Measurements from ENCODE around the gene RCAN2.

The RCAN2 gene

DNA sequence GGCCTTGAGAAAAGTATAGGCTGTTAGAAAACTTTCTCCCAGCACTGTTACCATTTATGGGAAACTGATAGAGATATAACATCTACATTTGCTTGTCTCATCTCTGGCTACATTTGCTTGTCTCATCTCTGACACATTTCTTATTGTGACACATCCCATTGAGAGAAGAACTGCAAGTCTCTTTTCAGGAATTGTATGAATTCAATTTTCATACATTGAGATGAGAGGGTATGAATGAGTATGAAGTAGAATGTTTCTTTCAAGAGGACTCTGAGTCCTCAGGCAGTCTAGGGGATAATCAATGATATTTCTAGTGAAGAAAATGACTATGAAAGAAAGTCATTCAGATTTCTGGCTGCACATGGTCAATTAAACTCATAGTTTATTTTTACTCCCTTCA lies 282.9 kb downstream of the RCAN2 start:
- TF ChIP-seq JUND (IDR thresholded peaks at IDR 0.05; ENCODE audit: low read depth) = no peak
- in situ Hi-C loops (cut with HindIII; ENCODE audit: low pct_unique_long_range_greater_than_20kb, low sequenced_read_pairs) = no loop called here
- no peak for DNase-seq (ENCODE audit: low read depth in 1 of 2, low spot score in 1 of 2)

GRCh38 chr6:46207174-46207573 lies 284.1 kb downstream of the RCAN2 start:
- peak; percentile 26 to 59 for DNase-seq (ENCODE audit: low read depth in 1 of 2, low spot score in 1 of 2)
- no peak for TF ChIP-seq JUND (IDR thresholded peaks at IDR 0.05; ENCODE audit: low read depth)
- in situ Hi-C loops (cut with HindIII; ENCODE audit: low pct_unique_long_range_greater_than_20kb, low sequenced_read_pairs) = no loop called here

GRCh38 chr6:46204880-46205650 lies 286.2 kb downstream of the RCAN2 start:
- TF ChIP-seq JUND (IDR thresholded peaks at IDR 0.05; ENCODE audit: low read depth) = no peak
- DNase-seq (ENCODE audit: low read depth in 1 of 2, low spot score in 1 of 2) = no peak
- in situ Hi-C loops (cut with HindIII; ENCODE audit: low pct_unique_long_range_greater_than_20kb, low sequenced_read_pairs) = no loop called here

- in situ Hi-C loops (cut with HindIII; ENCODE audit: low pct_unique_long_range_greater_than_20kb, low sequenced_read_pairs) = no loop called here
- no peak for DNase-seq (ENCODE audit: low read depth in 1 of 2, low spot score in 1 of 2)
- TF ChIP-seq JUND (IDR thresholded peaks at IDR 0.05; ENCODE audit: low read depth) = no peak
Measured at GRCh38 chr6:46203391-46204177, 287.7 kb downstream of the RCAN2 start.

DNA sequence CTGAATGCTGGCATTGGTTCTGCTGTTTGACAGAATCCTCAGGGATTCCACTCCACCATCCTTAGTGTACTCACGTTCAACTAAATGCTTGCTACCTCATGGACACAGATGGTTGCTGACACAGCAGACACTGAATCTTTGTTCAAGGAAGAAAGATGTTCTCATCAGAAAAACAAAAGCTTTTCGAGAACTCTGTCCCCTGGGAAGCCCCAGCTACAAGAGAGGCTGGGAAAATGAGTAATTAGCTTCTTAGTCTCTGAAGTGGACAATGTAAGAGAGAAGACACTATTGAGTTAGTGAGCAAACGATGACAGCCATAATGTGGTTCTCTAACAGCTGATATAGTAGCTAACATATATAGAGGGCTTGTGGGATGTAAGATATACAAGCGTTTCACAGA lies 289.5 kb downstream of the RCAN2 start:
- TF ChIP-seq JUND (IDR thresholded peaks at IDR 0.05; ENCODE audit: low read depth) = no peak
- DNase-seq (ENCODE audit: low read depth in 1 of 2, low spot score in 1 of 2) = no peak
- in situ Hi-C loops (cut with HindIII; ENCODE audit: low pct_unique_long_range_greater_than_20kb, low sequenced_read_pairs) = no loop called here

- in situ Hi-C loops (cut with HindIII; ENCODE audit: low pct_unique_long_range_greater_than_20kb, low sequenced_read_pairs) = no loop called here
- TF ChIP-seq JUND (IDR thresholded peaks at IDR 0.05; ENCODE audit: low read depth) = no peak
- no peak for DNase-seq (ENCODE audit: low read depth in 1 of 2, low spot score in 1 of 2)
Measured at GRCh38 chr6:46199387-46199786, 291.9 kb downstream of the RCAN2 start.

DNA sequence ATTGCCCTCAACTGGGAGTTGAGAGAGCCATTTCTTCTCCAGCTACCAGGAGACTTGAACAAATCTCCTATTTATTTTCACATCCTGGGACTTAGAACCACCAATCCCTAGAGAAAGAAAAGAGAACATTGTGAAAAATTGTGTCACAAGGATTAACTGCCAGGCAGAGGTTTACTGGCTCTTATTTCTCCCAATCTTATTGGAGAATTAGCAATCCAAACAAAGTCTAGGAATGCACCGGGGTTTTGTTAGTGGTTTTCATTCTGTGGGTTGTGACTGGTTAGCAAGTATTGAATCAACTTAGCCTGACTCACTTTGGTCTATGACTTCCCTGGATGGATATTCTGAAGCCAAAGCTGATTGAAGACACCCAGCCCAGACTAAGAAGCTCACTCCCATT lies 299.3 kb downstream of the RCAN2 start:
- peak in 1 of 2 experiments; percentile 10 for DNase-seq (ENCODE audit: low read depth in 1 of 2, low spot score in 1 of 2)
- no peak for TF ChIP-seq JUND (IDR thresholded peaks at IDR 0.05; ENCODE audit: low read depth)
- in situ Hi-C loops (cut with HindIII; ENCODE audit: low pct_unique_long_range_greater_than_20kb, low sequenced_read_pairs) = no loop called here

DNA sequence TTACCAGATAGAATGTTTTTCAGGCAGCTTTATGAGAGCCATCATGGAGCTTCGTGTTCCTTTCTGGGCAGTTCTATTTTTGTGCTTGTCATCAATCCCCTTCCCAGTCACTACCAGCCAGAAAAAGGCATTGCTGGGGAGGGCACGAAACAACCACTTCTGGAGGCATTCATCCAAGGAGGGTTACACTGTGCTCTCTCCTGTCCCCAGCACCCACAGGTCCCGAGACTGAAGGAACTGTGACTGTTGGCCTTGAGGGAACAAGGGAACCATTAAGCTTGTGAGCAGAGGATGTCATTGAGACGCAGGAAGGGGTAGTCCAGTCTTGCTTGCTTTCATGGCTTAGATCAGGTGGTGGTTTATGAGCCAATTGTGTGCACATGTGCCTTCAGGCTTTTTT lies 300.4 kb downstream of the RCAN2 start:
- no peak for TF ChIP-seq JUND (IDR thresholded peaks at IDR 0.05; ENCODE audit: low read depth)
- DNase-seq (ENCODE audit: low read depth in 1 of 2, low spot score in 1 of 2) = no peak
- in situ Hi-C loops (cut with HindIII; ENCODE audit: low pct_unique_long_range_greater_than_20kb, low sequenced_read_pairs) = no loop called here

GRCh38 chr6:46189726-46190125 lies 301.5 kb downstream of the RCAN2 start:
- in situ Hi-C loops (cut with HindIII; ENCODE audit: low pct_unique_long_range_greater_than_20kb, low sequenced_read_pairs) = no loop called here
- DNase-seq (ENCODE audit: low read depth in 1 of 2, low spot score in 1 of 2) = no peak
- no peak for TF ChIP-seq JUND (IDR thresholded peaks at IDR 0.05; ENCODE audit: low read depth)

DNA sequence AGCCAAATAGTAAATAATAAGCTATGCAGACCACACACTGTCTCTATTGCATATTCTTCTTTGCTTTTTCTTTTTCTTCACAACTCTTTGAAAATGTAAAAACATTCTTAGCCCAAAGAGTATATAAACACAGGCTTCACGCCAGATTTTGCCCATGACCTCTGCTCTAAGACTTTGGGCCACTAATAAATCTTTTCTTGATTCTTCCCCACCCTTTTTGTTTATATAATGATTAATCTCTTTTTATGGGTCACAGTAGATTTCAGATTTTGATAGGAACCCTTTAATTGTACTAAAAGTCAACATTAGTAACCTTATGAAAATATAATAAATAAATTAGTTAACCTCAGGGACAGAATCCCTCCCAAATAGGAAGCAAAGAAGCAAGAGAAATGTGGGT lies 304.7 kb downstream of the RCAN2 start:
- TF ChIP-seq JUND (IDR thresholded peaks at IDR 0.05; ENCODE audit: low read depth) = no peak
- no peak for DNase-seq (ENCODE audit: low read depth in 1 of 2, low spot score in 1 of 2)
- in situ Hi-C loops (cut with HindIII; ENCODE audit: low pct_unique_long_range_greater_than_20kb, low sequenced_read_pairs) = no loop called here

GRCh38 chr6:46184114-46184513 lies 307.1 kb downstream of the RCAN2 start:
- DNase-seq (ENCODE audit: low read depth in 1 of 2, low spot score in 1 of 2) = peak in 1 of 2 experiments; percentile 60
- in situ Hi-C loops (cut with HindIII; ENCODE audit: low pct_unique_long_range_greater_than_20kb, low sequenced_read_pairs) = no loop called here
- TF ChIP-seq JUND (IDR thresholded peaks at IDR 0.05; ENCODE audit: low read depth) = no peak

DNA sequence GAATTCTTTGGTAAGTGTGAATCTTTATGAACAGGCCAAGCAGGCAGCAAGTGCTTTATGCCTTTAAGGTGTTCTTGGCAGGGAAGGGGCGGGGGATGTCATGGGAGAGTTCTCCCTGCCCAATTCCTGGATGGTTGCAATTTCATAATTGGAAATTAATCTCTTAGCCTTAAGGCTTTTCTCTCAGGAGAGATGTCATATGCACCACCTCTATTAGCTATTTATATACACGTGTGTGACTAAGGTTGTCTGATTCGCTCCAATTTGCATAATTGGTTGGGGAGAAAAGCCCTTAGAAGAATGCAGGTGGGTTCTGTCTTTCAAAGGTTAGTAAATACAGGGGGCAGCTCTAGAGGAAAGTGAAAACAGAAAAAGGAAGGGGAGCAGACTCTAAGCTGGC lies 315.3 kb downstream of the RCAN2 start:
- DNase-seq (ENCODE audit: low read depth in 1 of 2, low spot score in 1 of 2) = no peak
- in situ Hi-C loops (cut with HindIII; ENCODE audit: low pct_unique_long_range_greater_than_20kb, low sequenced_read_pairs) = no loop called here
- no peak for TF ChIP-seq JUND (IDR thresholded peaks at IDR 0.05; ENCODE audit: low read depth)

- DNase-seq (ENCODE audit: low read depth in 1 of 2, low spot score in 1 of 2) = no peak
- TF ChIP-seq JUND (IDR thresholded peaks at IDR 0.05; ENCODE audit: low read depth) = no peak
- in situ Hi-C loops (cut with HindIII; ENCODE audit: low pct_unique_long_range_greater_than_20kb, low sequenced_read_pairs) = no loop called here
Measured at GRCh38 chr6:46175446-46175845, 315.8 kb downstream of the RCAN2 start.
